Adrenal gland (tissue), 12 donors: ENCODE results near the gene ST8SIA4. TPM values are rescaled to one million over a fixed set of nuclear protein-coding genes. Genes with fewer than 3 reads are reported as not detected.

Experiments used
- DNase-seq, 7 donors: peaks; one replicate each; pipeline ENCODE4 v3.0.0-alpha.2; 2019 to 2020
- H3K27ac ChIP-seq, 5 donors: fragments of 200-600 bp; sonication (generic) in 4 of 5; 1 replicate in 3 of 5; 2 replicates in 2 of 5; pipeline versions ENCODE4 v1.5.1 to v1.8.0; 2016 to 2020; ENCODE audit warnings: mild to moderate bottlenecking in 1 of 5
- H3K27me3 ChIP-seq: fragments of 200-600 bp; 2 replicates; pipeline ENCODE4 v1.8.0; 2021
- H3K36me3 ChIP-seq, 2 donors: fragments of 200-600 bp; replicated peaks in 1 of 2; 1 replicate in 1 of 2; 2 replicates in 1 of 2; pipeline versions ENCODE4 v1.5.1 to v1.8.0; 2018 to 2022
- H3K4me1 ChIP-seq, 2 donors: fragments of 200-600 bp; replicated peaks in 1 of 2; 1 replicate in 1 of 2; 2 replicates in 1 of 2; pipeline versions ENCODE4 v1.5.1 to v1.8.0; 2018 to 2021
- H3K4me3 ChIP-seq, 4 donors: fragments of 200-600 bp; sonication (generic) in 3 of 4; one replicate each; pipeline ENCODE4 v1.5.1; 2016 to 2018
- H3K9me3 ChIP-seq, 3 donors: fragments of 200-600 bp; sonication (generic) in 1 of 3; replicated peaks in 1 of 3; 1 replicate in 2 of 3; 2 replicates in 1 of 3; pipeline versions ENCODE4 v1.5.1 to v1.8.0; 2016 to 2021
- CTCF ChIP-seq, 6 experiments: fragments of 450-650 bp in 4 of 6; fragments of 200-600 bp in 2 of 6; sonication (generic) in 1 of 6; IDR thresholded peaks; 1 replicate in 5 of 6; 2 replicates in 1 of 6; pipeline versions ENCODE4 v1.5.1 to v1.8.0; 2016 to 2021; ENCODE audit warnings: antibody characterized with exemption in 6 of 6, mild to moderate bottlenecking in 2 of 6, moderate library complexity in 1 of 6
- POLR2A ChIP-seq, 2 donors: fragments of 450-650 bp; IDR thresholded peaks; one replicate each; pipeline ENCODE4 v1.6.1; 2017; ENCODE audit warnings: antibody characterized with exemption in 2 of 2, mild to moderate bottlenecking in 2 of 2, moderate library complexity in 1 of 2
- WGBS, 4 donors: extraction: QIAGEN DNeasy Blood & Tissue Kit in 2 of 4; methylation state at CpG; one replicate each; pipeline versions ENCODE4 v1.1.5 to v1.1.7; 2013 to 2017; 5-methylcytosine and 5-hydroxymethylcytosine counted together
- intact Hi-C, 2 donors: fragments of 100-400 bp; cut with DNase I; formaldehyde crosslinking; loops; one replicate each; pipeline versions ENCODE4 v1.14.1 to v1.15.0; 2022 to 2023
- polyA plus RNA-seq, 3 donors: library from polyadenylated mRNA; stranded (reverse); fragments of 200-250 nt in 2 of 3; fragments of 350-450 nt in 1 of 3; fragmentation: Illumina TruSeq in 1 of 3; extraction: RNeasy Lipid Tissue Mini Kit (QIAGEN cat#74804) in 1 of 3; gene quantifications; one replicate each; pipeline ENCODE4 v1.2.3, GENCODE V29; 2013 to 2014
- total RNA-seq, 9 donors: library from RNA; depleted of rRNA in 4 of 9; stranded (reverse); fragments of >200 nt in 4 of 9; fragments of 120-200 nt in 1 of 9; fragmentation: NEBNext Ultra II Directional in 1 of 9; extraction: Animal tissue kit (Norgen Biotek cat#: 25700) in 1 of 9; gene quantifications; one replicate each; pipeline versions ENCODE4 v1.1.0 to v1.2.4, GENCODE V29; 2013 to 2023
- donor health status: healthy with polysubstance abuse.
- donor health status: Bipolar disorder and iron deficiency.
- donor health status: DM: yes; HTN: yes; CAD: no.
- donor health status: DM: no; HTN: no; CAD: no.
- donor health status: DM: no; HTN: no; CAD: no.
- donor health status: DM: yes; HTN: yes; CAD: no.

ST8SIA4 gene
- total and polyA plus RNA-seq, 12 donors = 0.85 to 11.4 (median 5.5) TPM

- WGBS, 4 donors = 37 to 68% (median 66%) methylated on average over 2 of the region's 2 CpGs
Observed at GRCh38 chr5:100864931-100865330, 38.2 kb downstream of the ST8SIA4 start.

GRCh38 chr5:100863739-100864138 is 39.3 kb downstream of the ST8SIA4 start:
- H3K4me3 ChIP-seq = no peak overlapping the region
- 93 to 98% (median 95%) methylated on average over 2 of the region's 2 CpGs for WGBS, 4 donors
- TF ChIP-seq CTCF (IDR thresholded peaks at IDR 0.05) (no peak), POLR2A (IDR thresholded peaks at IDR 0.05) (no peak)
- H3K27ac ChIP-seq = no peak overlapping the region
- no peaks in the 10 kb centered on the region for H3K9me3 ChIP-seq
- no peaks in the 10 kb centered on the region for H3K4me1 ChIP-seq
- no peaks in the 10 kb centered on the region for H3K27me3 ChIP-seq
- DNase-seq = no peak
- intact Hi-C loops = no loop called here
- H3K36me3 ChIP-seq = no peaks in the 10 kb centered on the region

More at GRCh38 chr5:100864931-100865330, 38.2 kb downstream of the ST8SIA4 start:
- Histone ChIP-seq H3K4me3 (no peak overlapping the region), H3K4me1 (no peaks in the 10 kb centered on the region), H3K27ac (no peak overlapping the region), H3K9me3 (no peaks in the 10 kb centered on the region), H3K27me3 (no peaks in the 10 kb centered on the region), H3K36me3 (no peaks in the 10 kb centered on the region)
- intact Hi-C loops = no loop called here
- TF ChIP-seq POLR2A (IDR thresholded peaks at IDR 0.05) = no peak
- TF ChIP-seq CTCF (IDR thresholded peaks at IDR 0.05) = no peak
- no peak for DNase-seq

GRCh38 chr5:100861148-100861547 is 41.9 kb downstream of the ST8SIA4 start:
- TF ChIP-seq POLR2A (IDR thresholded peaks at IDR 0.05) = no peak
- no peak for TF ChIP-seq CTCF (IDR thresholded peaks at IDR 0.05)
- intact Hi-C loops = no loop called here
- WGBS, 4 donors = 85 to 95% (median 90%) methylated on average over 3 of the region's 3 CpGs

GRCh38 chr5:100860407-100860806 is 42.7 kb downstream of the ST8SIA4 start:
- Histone ChIP-seq H3K4me3 (no peak overlapping the region), H3K27ac (no peak overlapping the region), H3K36me3 (no peaks in the 10 kb centered on the region), H3K4me1 (no peaks in the 10 kb centered on the region), H3K27me3 (no peaks in the 10 kb centered on the region), H3K9me3 (no peaks in the 10 kb centered on the region)
- TF ChIP-seq CTCF (IDR thresholded peaks at IDR 0.05) (no peak), POLR2A (IDR thresholded peaks at IDR 0.05) (no peak)
- DNase-seq = no peak
- intact Hi-C loops = no loop called here
- WGBS, 4 donors = 83 to 91% (median 85%) methylated on average over 1 of the region's 1 CpG

More at GRCh38 chr5:100861148-100861547, 41.9 kb downstream of the ST8SIA4 start:
- H3K4me3 ChIP-seq = no peak overlapping the region
- no peaks in the 10 kb centered on the region for H3K4me1 ChIP-seq
- no peaks in the 10 kb centered on the region for H3K9me3 ChIP-seq
- H3K27ac ChIP-seq = no peak overlapping the region
- no peak for DNase-seq
- H3K36me3 ChIP-seq = no peaks in the 10 kb centered on the region
- no peaks in the 10 kb centered on the region for H3K27me3 ChIP-seq
